HG03097 (cell line): Measurements from ENCODE around the gene ART3.

ENCODE experiments used
- ATAC-seq: cut with Tn5 transposase; IDR thresholded peaks from one replicate; pipeline ENCODE4 v1.9.1; 2021; ENCODE audit not compliant: unreplicated experiment, low FRiP score

The ART3 gene

DNA sequence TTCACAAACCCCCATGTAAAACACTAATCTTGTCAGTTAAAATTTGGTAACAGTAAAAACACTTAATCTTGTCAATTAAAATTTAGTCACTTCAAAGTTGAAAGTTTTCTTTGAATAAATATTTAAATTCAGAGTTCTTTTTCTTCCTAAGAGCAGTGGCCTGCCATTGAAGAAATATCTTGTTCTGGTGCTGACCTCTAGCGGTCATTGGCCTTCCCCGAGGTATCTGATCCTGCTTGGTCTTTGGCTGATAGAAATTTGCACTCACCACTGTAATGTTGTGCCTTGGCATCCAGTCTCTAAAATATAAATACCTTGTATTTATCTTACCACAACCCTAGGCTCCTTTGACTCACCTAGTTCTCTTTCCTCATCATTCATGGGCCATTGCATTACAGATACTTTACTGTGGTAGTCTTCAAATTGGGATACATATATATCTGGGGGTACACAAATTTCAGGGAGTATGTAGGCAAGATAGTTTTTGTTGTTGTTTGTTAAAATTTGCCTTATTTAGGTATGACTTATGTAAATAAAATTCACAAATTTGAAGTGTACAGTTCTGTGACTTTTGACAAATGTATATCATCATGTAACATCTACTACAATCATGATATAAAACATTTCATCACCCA lies 6.7 kb upstream of the ART3 start:
- peak; percentile 72 for ATAC-seq

DNA sequence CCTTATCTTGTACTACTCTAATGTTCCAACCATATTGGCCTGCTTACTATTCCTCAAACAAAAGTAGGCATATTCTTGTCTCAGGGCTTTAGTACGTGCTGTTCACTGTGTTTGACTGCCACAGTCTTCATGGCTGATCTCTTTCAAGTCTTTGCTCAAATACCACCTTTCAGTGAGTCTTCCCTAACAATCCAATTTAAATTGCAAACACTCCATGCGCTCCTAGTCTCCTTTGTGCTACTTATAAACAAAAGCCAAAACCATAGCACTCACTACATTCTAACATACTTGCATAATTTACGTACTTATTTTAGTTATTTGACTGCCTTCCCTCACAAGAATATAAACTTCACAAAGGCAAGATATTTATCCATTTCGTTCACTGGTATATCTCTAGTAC lies 1.7 kb upstream of the ART3 start:
- no peak for ATAC-seq

DNA sequence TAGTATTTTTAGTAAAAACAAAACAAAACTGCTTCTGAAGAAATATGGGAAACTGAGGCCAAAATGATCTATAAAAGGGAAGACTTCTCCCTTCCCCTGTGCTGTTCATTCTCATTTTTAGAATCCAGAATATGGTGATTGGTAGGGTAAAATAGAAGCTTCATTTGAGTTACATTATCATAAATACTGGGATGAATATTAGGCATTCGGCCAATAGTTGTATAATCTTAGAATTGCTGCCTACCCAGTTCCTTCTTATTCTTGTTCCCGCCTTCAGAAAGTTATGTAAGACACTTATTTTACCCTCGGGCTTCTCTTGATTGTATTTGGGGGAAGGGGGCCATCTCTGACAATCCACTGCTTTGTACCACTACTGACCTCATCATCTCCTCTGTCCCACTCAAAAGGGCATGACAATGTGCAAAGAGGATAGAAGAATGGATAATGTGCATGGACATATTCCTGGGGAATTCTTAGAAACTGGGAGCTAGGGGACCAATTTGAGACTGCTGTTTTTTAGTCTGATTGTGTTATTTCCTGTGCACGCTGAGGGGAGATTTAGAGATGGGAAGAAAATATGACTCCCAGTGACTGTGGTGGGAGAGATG lies 588 bp downstream of the ART3 start:
- ATAC-seq: no peak

DNA sequence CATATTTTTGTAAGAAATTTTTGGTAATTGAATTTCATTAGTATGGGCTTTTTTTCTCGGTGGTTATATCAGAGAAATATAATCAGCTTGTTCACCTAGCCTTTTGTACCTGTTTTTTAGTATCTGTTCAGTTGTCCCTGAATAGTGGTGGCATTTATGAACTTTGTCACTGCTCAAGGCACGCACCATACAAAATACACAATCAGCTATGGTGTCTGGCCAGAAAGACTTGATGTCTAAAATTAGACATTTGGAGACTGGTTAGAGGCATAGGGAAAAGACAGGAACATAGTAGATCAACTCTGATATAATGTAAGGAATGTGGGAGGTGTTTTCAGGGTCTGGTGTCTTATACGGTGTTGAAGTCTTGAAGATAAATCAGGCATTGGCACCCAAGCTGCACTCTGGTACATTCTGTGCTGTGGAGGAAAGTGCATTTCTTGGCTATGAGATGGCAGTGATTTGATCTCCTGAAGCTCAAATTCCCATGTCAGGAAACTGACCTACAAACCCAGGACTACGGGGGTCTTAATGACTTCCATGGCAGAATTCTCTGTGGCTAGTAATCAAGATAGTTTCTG lies 3.6 kb downstream of the ART3 start:
- ATAC-seq: no peak

- ATAC-seq: no peak
Measured at GRCh38 chr4:76083386-76083988, 9.0 kb downstream of the ART3 start.

DNA sequence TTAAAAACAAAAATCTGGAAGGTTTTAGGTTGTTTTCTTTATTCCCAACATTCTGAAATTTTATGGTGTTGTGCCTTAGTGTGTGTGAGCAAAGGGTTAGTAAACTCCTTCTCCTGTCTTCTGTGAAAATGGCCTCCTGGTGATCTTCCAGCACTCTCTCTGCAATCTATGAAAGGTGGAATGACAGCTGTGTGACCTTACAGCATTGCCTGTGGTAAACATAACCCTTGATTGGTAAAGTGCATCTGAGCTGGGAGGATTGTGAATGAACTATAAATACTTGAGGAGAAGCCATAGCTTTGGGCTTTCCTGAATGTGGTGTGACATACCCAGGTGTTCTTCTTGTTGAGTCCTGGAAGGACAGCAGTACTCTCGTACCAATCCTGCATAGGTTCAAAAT lies 10.0 kb downstream of the ART3 start:
- ATAC-seq: no peak

DNA sequence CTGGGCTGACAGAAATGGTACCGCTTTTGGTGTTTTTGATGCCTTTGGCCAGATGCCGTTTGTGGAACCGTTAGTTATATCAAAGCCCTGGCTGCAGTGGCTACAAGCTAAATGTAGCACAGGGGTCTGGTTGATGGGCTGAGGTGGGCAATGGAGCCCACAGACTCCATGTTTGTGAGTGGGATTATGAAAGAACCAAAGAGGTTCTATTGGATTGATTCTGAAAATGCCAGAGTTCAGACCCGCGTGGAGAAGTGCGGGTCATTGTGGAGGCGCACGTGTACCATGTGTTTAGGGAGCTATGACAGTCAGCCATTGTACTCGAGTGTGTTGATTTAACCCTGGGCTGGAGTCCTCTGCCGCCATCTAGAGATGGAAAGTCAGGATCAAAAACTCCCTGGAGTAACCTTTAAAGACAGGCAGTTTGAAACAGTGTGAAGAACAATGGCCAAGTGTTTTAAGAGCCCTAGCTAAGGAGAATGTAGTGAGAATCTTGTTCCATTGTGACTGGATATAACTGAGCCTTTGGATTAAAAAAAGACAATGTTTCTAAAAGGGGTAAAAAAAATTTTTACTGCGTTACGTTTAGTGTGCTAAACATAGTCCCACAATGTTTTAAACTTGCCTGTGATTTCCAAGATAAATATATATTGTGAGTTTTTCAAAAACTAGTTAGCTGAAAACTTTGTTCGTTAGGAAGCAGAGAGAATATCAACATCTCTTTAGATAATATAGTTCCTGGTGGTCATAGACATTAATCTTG lies 12.7 kb downstream of the ART3 start:
- ATAC-seq: no peak

- ATAC-seq: no peak
Measured at GRCh38 chr4:76088719-76089118, 14.2 kb downstream of the ART3 start.

DNA sequence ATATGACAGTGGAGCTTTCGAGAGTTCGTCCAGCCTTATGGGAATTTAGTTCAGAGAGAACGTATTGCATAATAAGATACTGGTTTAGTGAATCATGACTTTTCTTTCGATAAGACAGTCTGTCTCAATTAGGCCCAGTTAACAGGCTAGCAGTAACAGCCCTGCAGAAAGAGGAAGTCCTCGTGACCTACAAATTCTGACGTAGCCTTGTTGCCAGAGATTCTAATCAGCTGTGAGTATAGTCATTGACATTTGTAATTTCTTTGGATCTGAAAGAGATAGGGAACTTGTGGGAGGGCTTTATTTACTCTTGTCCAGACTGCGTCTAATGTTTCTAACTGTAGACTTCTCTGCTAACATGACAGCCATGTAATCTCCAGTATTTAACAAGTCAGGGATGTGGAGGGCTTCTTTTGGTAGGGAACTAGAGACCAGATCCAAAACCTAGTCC lies 15.8 kb downstream of the ART3 start:
- no peak for ATAC-seq

DNA sequence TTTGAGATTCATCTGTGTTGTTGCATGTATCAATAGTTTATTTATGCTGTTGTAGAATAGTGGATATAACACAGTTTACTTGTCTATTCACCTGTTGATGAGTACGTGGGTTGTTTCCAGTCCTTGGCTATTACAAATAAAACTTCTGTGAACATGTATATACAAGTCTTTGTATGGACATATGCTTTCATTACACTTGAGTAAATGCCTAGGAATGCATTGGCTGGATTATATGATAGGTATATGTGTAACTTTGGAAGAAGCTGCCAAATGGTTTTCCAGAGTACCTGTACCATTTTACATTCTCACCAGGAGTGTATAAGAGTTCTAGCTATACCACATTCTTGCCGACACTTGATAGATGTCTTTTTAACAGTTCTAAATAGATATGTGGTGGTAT lies 16.5 kb downstream of the ART3 start:
- ATAC-seq: no peak

GRCh38 chr4:76095568-76095967 lies 21.1 kb downstream of the ART3 start:
- no peak for ATAC-seq

DNA sequence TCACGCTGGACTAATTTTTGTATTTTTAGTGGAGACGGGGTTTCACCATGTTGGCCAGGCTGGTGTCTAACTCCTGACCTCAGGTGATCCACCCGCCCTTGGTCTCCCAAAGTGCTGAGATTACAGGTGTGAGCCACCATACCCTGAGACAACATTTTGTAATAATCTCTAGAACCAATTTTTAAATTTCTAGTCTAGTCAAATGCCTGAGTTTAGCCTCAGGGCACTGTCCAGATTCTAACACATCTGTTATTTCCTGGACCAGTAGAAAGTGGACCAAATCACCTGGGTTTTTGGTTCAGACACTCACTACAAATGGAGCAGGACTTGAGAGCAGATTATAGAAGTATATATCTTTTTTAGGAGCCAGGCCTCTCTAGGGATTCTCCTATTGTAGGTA lies 21.6 kb downstream of the ART3 start:
- ATAC-seq: no peak

GRCh38 chr4:76105652-76106051 lies 31.1 kb downstream of the ART3 start:
- no peak for ATAC-seq

GRCh38 chr4:76106442-76106841 lies 31.9 kb downstream of the ART3 start:
- no peak for ATAC-seq

GRCh38 chr4:76108467-76109181 lies 34.1 kb downstream of the ART3 start:
- ATAC-seq: no peak

DNA sequence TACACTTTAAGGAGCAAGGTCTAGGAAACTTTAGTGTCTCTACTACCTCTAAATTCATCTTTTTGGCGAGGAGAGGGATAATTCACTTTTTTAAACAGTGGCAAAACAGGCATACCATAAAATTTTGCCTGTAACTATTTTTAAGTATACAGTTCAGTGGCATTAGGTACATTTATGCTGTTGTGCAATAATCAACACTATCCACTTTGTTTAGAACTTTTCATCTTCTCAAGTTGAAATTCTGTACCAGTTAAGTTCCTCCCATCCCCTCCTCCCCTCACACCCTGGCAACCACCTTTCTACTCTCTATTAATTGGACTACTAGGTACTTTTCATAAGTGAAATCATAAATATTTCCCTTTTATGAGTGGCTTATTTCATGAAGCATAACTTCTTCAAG lies 42.3 kb downstream of the ART3 start:
- no peak for ATAC-seq

GRCh38 chr4:76117536-76117935 lies 43.0 kb downstream of the ART3 start:
- no peak for ATAC-seq

DNA sequence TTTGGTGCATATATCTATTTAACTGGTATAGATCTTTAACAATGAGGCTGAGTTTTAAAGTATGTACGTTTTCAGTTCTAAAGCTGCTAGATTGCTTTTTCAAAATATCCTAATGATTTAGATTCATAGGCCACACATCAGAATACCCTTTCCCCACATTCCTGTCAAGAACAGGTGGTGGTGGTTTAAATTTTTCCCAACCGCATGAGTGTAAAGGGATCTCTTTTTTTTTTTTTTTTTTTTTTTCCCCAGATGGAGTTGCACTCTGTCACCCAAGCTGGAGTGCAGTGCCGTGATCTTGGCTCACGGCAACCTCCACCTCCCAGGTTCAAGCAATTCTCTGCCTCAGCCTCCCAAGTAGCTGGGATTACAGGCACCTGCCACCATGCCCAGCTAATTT lies 45.7 kb downstream of the ART3 start:
- no peak for ATAC-seq

DNA sequence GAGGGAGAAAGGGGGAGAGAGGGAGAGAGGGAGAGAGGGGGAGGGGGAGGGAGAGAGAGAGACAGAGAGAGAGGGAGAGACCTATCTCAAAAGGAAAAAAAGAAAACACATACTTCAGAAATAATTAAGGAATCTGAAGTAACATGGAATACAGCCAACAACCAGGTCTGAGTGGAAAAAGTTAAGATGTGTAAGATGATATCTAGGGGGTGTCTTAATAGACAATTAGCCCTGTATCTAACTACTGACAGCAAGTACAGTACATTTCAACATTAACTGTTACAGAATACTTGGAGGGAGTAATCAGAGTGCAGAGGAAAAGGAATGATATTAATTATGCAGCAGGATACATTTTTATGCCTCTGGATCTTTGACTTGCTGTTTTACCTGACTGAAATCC lies 51.3 kb downstream of the ART3 start:
- ATAC-seq: no peak

- no peak for ATAC-seq
Measured at GRCh38 chr4:76127754-76128153, 53.2 kb downstream of the ART3 start.

DNA sequence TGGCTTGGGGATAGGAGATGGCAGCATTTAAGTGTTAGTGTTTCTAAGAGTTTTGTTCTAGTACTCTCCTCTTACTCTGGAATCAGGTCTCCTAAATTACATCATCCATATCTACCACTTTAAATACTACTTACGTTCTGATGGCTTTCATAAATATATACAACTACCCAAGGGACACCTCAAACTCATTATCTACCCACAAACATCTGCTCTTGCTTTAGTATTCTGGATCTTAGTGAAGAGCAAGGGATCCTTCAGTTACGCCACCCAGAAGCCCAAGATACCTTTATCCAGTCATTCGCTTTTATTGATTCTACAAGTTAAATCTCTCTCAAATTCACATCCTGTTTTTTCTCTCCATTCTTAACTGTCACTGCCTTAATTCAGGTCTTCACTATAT lies 66.7 kb downstream of the ART3 start:
- no peak for ATAC-seq
